Stimulated activated naive CD4-positive, alpha-beta T cell treated with Interleukin-2 at 50 U/mL for 16 hours (primary cell): ENCODE results near the gene ATXN1.
"Not testable (repeated sequence)": the region's sequence is repeated elsewhere in the genome, so short reads cannot be mapped to it uniquely, and the experiment has no call there.

Experiments used
- DNase-seq: peaks from one replicate; lab custom pipeline; 2025; lab: John Stamatoyannopoulos, UW

The ATXN1 gene

DNA sequence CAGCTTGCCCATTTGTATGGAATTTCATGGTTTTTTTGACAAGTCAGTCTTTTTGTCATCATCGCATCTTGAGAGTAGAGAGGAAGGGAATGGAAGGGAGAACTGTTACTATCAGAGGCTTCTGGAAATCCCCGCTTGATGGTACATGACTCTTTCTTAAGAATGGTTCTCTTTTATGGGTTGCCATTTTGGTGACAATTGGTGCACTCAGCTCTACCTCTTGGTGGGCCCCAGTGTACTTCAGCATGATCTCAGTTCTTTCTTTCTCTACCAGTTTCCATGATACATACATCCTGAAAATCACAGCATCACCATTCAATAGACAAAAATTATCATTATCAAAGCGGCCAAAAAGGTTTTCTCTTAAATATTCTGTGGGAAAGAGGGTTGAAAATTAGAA is 147.1 kb downstream of the ATXN1 start:
- not testable (repeated sequence) for DNase-seq

DNA sequence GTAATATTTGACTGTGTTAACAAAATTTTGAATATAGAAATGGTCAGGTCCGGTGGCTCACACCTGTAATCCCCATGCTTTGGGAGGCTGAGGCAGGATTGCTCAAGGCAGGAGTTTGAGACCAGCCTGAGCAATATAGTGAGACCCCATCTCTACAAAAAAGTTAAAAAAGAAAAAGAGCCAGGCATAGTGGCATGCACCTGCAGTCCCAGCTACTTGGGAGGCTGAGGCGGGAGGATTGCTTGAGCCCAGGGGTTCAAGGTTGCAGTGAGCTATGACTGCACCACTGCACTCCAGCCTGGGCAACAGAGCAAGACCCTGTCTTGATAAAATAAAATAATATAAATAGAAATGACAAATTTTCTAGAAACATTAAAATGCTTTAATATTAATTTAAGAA is 147.8 kb downstream of the ATXN1 start:
- DNase-seq = not testable (repeated sequence)

DNA sequence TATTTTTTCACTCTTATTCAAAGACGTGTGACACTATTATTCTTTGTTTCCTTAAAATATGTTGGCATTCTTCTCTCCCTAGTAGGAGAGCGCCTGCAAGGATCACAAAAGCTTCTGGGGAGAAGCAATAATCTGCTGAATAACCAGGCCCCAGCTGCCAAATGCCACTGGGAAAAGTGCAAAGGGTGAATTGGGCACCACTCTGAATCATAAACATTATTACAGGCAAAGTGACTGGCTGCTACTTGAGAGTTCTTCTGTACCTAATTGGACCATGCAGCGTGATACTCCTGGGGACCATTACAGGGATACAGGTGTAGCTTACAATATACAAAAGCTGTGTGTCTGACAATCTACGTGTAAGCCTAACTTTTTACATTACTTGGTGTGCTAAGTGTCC is 152.8 kb downstream of the ATXN1 start:
- DNase-seq = no peak

DNA sequence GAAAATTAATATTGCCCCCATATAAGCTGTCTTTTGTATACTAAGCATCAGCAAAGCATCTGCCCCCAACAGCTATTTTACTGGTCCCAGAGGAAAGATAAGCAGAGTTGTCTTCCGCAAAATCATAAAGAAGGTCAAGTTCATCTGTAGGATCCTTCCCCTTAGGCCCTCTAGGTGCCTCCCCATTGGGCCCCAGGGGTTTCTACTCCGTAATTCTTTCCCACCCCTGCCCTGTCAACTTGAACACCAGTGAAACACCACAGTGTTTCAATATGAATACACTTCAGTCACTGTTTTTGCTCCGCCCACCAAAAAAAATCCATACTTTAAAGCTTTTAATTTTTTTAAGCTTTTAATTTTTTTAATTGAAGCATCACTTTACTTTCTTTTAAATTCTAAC is 159.2 kb downstream of the ATXN1 start:
- DNase-seq = peak; percentile 37

DNA sequence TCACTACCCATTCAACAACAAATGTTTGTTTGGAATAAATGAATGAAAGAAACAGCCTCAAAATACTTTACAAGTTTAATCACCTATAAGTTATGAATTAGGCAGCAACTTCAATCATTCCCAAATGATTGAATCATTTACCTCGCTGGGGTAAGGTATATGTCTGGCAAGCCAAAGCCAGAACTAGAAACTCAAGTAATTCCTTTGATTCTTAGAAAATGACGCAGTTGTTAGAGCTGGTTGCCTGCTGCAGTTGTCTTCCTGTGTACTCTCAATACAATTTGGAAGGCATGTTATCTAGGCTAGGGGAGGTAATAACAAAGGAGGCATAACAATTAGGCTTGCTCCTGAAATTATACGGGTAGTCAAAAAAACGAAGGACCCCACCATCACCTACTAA is 160.6 kb downstream of the ATXN1 start:
- DNase-seq = no peak

DNA sequence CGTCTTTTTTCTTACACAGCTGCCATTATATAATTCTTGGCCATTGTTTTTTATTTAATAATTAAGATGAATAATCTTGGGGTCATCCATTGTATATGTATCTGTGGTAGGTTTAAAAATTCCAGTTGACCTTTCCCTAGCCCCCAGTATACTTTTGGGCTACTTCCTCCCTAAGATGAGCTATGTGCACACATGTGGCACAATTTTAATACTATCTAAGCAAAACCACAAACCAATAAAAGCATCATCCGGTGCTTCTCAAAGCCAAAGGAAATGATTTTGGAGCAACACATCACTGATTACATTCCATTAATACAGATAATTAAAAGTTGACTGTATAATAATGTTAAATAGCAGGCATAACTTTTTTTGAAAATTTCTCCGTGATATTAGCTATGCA is 161.2 kb downstream of the ATXN1 start:
- DNase-seq = no peak

DNA sequence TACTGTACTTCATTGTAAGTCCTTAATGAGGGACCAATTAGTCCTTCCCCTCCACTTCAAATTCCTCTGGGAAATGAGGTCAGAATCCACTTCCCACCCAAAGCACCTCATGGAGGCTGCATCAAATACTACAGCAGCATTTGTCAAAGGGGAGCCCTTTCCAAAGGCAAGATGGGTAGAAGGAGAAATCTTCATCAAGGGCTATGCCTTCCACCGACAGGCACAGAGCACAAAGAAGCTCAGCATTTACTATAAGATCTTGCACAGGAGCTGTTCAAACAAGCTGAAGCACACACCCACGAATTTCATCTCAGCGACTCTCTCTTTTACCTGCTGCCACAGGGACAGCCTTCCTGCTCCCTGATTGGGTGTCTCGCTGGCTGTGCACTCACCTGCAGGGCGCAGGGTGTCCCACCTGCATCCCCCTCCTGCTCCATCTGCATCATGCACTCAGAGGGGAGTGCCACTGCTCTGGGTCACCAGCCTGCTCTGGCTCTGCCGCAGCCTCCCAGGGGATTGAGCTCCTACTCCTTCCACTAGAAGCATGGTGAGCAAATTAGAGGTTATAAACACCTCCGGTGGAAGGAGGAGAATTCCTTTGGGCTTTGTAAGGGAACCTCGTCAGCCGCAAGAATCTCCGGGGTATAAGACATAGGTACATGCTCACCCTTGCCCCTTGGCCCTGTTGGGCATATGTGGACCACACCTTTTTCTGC is 164.5 kb downstream of the ATXN1 start:
- no peak for DNase-seq

DNA sequence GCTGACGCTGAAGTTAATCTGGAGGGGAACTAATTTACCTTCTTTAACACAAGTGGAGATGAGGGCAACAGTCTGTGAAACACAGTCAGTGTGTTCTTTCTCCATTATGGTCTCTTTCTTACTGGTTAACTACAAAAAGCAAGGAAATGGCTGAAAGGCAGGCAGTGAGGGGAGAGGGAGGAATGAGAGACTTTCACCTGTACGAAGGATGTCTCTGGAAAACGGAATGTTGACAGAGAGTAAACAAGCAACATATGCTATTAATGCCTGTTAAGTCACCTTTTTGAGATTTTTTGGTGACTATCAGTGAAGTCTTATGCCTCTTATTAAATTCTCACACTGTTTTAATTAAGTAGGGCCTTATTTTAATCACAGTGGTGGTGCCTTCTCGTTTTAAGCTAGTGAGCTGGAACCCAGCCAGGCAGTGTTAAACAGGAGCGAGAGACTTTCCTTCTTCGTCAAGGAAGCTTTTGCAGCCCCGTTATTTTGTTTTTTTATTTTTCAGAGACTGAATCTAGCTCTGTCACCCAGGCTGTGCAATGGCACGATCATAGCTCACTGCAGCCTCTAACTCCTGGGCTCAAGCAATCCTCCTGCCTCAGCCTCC is 165.6 kb downstream of the ATXN1 start:
- no peak for DNase-seq

DNA sequence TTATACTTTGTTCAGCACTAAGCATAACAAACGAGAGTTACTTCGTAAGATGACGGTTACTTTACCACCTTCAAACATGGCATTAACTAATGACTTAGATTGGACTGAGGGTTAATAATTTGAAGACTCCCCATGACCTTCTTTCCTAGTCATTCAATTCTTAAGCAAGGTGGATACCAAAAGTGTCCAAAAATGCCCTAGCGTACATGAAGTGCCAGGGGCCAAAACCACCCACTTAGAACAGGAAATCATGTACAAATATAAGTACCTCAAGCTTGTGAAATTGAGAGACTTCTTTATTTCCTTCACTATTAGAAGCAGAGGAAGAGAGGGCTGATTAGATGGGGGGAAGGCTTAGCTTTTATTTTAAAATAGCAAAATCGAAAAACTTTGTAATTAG is 166.4 kb downstream of the ATXN1 start:
- no peak for DNase-seq

DNA sequence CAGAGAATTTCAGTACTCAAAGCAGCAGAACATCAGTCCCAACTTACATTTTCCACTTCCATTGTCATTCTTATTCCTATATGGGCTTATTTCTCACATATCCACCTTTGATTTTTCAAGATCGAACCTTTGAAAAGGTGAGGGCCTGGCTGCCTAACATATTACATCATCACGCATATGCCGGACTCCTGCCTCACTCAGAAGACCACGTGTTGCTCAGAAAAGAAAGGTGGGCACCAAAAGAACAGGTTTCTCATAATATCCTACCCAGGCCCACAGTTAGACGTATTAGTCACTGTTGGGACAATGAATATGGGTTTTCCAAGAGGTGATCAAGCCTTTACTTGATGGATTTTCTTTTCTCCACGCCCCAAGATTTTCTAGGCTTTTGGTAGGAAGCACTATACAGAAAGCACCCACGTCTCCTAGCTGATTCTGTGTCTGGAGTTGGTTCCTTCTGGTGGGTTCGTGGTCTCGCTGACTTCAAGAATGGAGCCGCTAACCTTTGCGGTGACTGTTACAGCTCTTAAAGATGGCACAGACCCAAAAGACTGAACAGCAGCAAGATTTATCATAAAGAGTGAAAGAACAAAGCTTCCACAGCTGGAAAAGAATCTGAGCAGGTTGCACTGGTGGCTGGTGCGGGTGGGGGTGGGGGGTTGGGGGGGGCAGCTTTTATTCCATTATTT is 168.9 kb downstream of the ATXN1 start:
- no peak for DNase-seq

DNA sequence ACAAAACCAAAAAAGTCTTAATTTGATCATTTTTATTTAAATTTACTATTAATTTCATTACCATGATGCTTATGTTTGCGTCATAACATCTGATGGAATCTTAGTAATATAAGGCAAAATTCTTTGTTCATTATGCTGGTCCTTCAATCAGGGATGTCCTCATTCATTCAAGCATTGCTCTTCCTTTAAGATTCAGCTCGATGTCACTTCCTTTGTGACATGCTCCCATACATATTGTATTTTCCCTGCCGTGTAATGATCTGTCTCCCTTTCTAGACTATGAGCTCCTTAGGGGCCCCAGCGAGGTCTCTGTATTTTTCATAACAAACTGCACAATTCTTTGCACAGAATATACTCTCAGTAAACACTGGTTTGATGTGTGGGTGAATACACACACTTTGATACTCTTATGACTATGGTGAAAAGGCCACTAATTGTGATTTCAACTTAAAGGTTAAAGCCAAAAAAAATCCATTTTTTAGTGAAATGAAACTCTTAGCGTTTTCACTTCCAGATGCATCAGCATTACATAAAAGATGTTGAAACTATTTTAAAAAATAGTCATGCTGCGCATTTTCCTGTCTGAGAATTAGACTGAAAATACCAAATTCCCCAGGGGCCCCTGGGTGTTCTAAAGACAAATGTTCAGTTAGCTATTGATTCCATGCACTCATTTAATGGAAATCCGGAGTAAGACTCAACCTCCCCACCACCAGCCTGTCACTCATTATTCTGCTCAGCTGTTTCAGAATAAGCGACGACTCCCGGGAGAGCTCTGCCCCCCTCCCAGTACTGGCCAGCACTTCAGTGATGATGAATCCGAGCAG is 169.7 kb downstream of the ATXN1 start:
- DNase-seq = peak; percentile 46

DNA sequence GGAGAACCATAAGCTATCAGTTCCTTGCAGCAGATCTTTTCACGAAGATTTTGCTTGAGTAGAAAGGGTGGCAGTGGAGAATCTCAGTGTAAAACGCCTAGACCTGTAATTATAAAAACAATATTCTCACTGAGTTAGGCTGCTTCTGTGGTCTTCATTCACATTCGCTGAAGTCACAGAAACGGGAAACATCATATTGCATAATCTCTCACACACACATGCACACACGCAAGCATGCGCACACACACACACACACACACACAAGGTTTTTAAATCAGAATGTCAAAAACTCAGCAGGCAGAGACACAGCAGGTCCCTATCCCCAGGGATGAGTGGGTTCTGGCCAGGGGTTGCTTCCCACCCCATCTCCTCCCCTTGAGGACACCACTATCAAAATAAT is 175.5 kb downstream of the ATXN1 start:
- no peak for DNase-seq

DNA sequence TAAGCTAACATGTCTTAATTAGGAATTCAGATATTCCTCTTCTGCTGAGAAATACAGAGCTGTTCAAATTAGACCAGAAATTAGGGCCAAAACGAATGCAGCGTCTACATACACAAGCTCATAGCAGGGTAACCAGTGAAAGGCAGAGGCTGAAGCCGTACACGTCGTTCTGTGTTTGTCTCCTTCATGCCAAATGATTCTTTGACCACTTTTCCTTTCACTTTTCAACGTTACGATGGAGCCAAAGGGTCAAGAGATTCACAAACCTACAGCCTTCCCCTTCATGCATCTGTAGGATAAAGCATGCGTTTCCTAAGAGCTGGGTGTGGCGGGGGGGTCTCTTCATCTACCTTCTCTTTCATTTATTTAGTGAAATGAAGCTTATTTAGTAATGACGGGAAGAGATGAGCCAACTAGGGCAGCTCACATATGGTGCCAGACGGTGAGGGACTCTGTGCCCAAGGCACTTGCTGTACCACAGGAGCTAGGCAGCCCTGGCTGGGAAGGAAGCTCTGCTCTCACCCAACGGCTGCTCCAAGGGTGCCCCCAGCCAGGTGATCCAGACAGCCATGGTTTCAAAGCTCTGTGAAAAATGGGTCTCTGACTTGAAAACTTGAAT is 178.0 kb downstream of the ATXN1 start:
- DNase-seq = no peak

DNA sequence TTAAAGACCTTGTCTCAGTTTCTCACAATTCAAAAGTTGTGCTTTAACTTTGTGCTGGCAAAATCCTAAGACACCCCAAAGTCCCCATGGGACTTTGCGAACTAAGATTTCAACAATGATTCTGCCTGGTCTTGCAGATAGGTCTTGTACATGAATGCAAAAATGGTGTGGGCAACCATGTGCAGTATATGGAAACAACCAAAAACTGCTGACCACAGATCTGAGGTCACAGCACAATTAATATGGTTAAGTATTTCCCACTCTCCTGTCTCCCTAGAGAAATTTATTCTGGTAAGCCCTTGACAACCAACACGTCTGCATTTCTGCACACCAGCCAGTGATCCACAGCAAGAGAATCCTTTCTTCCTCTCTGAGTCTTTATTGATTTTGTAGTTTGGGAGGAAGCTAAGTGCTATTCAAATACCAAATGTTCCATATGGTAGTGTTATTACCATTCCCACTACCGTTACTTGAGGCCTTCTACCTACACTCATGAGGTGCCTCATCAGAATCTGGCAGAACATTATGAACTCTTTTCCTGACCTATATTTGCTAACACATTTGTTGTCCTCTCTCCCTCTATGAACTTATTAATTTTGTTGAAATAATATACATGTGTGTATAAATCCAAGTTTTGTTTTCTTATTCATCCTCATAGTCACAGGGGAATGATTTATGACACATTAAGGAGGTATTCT is 178.7 kb downstream of the ATXN1 start:
- DNase-seq = no peak

DNA sequence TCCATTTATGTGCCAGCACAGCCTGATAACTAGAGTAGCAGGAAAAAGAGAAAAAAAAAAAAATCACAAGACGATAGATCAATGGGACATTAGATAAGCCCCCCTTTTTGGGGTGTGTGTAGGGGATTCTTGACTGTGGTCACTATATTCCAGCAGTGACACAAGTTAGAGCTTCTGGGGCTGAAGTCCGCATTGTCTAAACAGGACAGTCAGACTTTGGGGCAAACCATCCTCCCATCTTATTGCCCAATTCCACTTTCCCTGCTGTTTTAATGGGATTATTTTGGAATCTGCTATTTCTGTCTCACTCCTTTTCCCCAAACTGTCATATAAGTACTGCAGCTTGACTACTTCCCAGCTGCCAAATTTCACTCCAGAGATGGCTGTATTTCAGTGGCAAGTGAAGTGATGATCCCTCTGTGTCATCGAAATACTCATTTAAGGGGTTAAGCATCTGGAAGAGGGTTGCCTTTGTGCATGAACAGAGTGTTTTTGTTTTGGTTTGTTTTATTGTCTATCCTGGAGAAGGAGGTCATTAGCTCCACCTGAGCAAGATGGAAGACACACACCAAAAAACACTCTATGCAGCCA is 182.5 kb downstream of the ATXN1 start:
- DNase-seq = no peak

DNA sequence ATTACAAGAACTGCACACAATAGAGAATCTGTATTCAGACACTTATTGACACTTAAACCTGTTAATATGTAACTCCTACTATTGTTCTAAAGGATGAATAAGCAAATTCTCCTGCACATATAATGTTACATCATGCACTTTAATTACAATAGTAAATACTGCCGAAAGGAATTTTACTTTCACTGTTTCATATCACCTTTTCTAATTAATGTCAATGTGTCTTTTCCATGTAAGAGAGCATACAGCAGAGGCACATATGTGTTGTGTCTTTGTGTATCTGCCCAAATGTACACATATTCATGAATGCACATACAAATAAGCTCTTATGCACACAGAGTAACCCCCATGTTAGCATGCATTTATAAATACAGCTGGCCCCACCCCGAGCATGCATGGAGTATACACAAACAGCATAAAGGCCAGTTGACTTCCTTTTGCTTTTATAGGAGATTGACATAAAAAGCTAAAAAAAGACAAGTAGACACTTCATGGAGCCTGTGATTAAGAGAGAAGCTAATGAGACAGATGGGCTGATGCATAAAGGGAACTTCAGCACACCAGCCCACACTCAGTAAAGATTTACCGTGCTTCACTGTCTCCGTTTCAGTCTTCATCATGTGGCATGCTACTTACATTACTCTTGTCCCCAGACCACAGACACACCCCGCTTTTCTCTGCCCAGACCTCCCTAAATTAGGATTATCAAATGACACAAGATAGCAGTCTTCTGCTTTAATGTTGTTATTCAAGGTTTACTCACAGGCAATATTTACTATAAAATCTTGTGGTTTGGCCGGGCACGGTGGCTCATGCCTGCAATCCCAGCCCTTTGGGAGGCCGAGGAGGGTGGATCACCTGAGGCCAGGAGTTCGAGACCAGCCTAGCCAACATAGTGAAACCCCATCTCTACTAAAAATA is 184.6 kb downstream of the ATXN1 start:
- no peak for DNase-seq

DNA sequence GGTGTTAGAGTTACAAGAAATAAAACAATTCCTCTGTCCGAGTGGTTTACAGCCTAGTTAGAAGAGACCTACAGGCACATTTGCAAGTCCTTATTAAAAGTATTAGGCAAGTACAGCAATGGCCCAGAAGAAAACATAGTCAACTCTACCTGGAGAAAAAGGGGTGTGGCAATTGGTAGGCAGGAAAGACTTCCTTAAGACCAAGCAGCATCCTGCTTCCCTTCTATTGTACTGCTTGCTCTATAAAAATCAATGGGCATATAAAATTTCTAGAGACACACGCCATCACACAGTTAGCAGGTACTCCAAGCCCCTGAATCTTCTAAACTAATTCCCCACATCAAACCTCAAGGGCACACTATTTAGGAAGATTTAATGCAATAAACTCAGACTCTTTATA is 185.6 kb downstream of the ATXN1 start:
- no peak for DNase-seq

DNA sequence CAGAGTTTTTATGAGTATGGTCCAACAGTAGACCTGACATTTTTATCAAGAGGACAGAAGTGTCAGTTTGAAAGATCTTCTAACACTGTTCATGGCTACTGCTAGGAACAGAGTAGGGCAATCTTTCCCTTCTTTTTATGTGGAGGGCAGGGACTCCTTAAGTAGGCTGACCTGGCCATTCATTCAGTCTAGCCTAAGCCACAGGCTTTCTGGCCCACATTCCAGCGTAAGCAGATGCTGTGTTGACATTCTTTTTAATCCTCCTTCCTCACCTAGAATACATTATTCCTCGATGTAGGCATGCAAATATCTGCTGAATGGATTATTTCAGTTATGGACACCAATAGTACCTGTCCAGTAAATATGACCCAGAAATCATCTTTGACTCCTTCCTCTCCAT is 188.3 kb downstream of the ATXN1 start:
- no peak for DNase-seq

DNA sequence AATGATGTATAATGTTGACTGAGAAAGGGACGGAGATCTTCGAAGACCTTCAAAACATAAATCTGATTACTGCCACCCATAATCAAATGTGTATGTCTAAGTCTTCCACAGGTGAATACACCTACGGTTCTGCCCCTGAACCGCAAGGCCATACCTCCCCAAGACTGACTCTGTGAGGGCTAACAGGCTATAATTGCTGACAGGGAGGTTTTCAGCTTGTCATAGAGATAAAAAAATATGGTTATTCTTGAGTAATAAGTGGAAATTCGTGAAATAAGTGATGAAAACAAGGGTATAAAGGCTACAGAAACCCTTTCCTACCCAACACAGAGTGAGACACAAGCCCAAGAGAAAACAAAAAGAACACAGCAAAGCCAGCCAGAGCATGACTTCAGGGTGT is 188.9 kb downstream of the ATXN1 start:
- DNase-seq = no peak

DNA sequence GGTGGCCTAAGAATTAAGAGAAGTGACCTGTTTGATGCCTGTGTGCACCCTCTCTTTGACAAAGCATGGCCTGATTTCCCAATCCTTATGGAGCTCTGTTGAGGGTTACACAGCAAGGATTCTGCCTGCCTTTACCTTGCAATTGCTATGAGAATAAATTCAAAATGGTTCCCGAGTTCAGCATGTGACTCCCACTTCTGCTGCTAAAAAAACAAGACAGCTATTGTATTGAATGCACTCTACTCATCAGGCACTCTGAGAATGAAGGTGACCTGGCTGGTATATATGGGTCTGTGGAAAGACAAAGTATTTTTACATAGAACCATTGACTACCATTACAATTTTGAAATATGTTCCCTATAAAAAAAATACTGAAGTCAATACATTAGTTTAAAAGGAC is 190.3 kb downstream of the ATXN1 start:
- no peak for DNase-seq
